Measurements from ENCODE around the gene TBC1D17. TPM values are rescaled to one million over a fixed set of nuclear protein-coding genes. Genes with fewer than 3 reads are reported as not detected.

Gene TBC1D17
- total and polyA plus RNA-seq, 7 experiments from 2014 or later, result 11.6 to 106 (median 50.7) TPM

- no peak overlapping the region for H3K27ac ChIP-seq (ENCODE audit: low read depth, low read length)
- H3K27me3 ChIP-seq (ENCODE audit: control insufficient read depth in 2 of 2, insufficient read depth in 2 of 2, low read length in 2 of 2), result no peaks in the 10 kb centered on the region
- Mint-ChIP-seq H3K4me1 (peaks cover 28 to 40% (median 31%) of the 10 kb centered on the region in 7 donors), H3K36me3 (peaks cover 0 to 38% (median 23%) of the 10 kb centered on the region in 5 donors), H3K4me3 (no peak overlapping the region), H3K27me3 (no peaks in the 10 kb centered on the region), H3K27ac (peak overlapping the region in 1 of 9 donors; percentile 82), H3K9me3 (no peaks in the 10 kb centered on the region)
- DNase-seq (no peak), ATAC-seq (peak; percentile 48)
- no peaks in the 10 kb centered on the region for H3K4me1 ChIP-seq (ENCODE audit: control insufficient read depth in 2 of 2, insufficient read depth in 2 of 2, low read length in 2 of 2)
- POLR2A ChIA-PET, result interaction anchor here (0.7 to 1.2 kb wide), 2 partner anchors 11 to 12 kb away, joined by 3 to 5 read pairs; partner anchors contain the start of genes ATF5 and NUP62
- intact Hi-C loops (cut with micrococcal nuclease), result no loop called here
- no peaks in the 10 kb centered on the region for H3K9me3 ChIP-seq (ENCODE audit: control insufficient read depth in 2 of 3, low read length in 3 of 3)
- peaks cover 0 to 66% (median 7%) of the 10 kb centered on the region in 3 experiments for H3K36me3 ChIP-seq (ENCODE audit: control insufficient read depth in 2 of 3, insufficient read depth in 3 of 3, low read length in 3 of 3)
- H3K4me3 ChIP-seq (ENCODE audit: low read length), result no peak overlapping the region
- CTCF ChIA-PET, result no interaction called here
Measured at GRCh38 chr19:49916839-49917733, 39.6 kb downstream of the TBC1D17 start.

DNA sequence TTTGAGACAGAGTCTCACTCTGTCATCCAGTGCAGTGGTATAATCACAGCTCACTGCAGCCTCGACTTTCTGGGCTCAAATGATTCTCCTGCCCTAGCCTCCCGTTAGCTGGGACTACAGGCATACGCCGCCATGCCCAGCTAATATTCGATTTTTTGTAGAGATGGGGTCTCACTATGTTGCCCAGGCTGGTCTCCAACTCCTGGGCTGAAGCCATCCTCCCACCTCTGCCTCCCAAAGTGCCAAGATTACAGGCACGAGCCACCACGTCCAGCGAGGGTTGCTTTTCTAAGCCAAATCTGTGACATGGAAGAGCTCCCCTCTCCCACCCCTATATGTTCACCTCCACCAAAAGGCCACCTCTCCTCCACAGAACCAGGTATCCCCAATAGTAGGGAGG is 40.6 kb downstream of the TBC1D17 start:
- Mint-ChIP-seq H3K36me3 (peaks cover 0 to 38% (median 23%) of the 10 kb centered on the region in 5 donors), H3K9me3 (no peaks in the 10 kb centered on the region), H3K27ac (peak overlapping the region in 3 of 9 donors; percentile 39 to 59 (median 46)), H3K4me1 (peaks cover 23 to 38% (median 27%) of the 10 kb centered on the region in 7 donors), H3K4me3 (no peak overlapping the region), H3K27me3 (no peaks in the 10 kb centered on the region)
- H3K4me1 ChIP-seq (ENCODE audit: control insufficient read depth in 2 of 2, insufficient read depth in 2 of 2, low read length in 2 of 2), result no peaks in the 10 kb centered on the region
- H3K9me3 ChIP-seq (ENCODE audit: control insufficient read depth in 2 of 3, low read length in 3 of 3), result no peaks in the 10 kb centered on the region
- H3K36me3 ChIP-seq (ENCODE audit: control insufficient read depth in 2 of 3, insufficient read depth in 3 of 3, low read length in 3 of 3), result peaks cover 0 to 69% (median 9%) of the 10 kb centered on the region in 3 experiments
- DNase-seq, result no peak
- CTCF ChIA-PET, result no interaction called here
- intact Hi-C loops (cut with micrococcal nuclease), result no loop called here
- POLR2A ChIA-PET, result no interaction called here
- no peak for ATAC-seq
- H3K27me3 ChIP-seq (ENCODE audit: control insufficient read depth in 2 of 2, insufficient read depth in 2 of 2, low read length in 2 of 2), result no peaks in the 10 kb centered on the region
- H3K27ac ChIP-seq (ENCODE audit: low read depth, low read length), result no peak overlapping the region
- no peak overlapping the region for H3K4me3 ChIP-seq (ENCODE audit: low read length)

DNA sequence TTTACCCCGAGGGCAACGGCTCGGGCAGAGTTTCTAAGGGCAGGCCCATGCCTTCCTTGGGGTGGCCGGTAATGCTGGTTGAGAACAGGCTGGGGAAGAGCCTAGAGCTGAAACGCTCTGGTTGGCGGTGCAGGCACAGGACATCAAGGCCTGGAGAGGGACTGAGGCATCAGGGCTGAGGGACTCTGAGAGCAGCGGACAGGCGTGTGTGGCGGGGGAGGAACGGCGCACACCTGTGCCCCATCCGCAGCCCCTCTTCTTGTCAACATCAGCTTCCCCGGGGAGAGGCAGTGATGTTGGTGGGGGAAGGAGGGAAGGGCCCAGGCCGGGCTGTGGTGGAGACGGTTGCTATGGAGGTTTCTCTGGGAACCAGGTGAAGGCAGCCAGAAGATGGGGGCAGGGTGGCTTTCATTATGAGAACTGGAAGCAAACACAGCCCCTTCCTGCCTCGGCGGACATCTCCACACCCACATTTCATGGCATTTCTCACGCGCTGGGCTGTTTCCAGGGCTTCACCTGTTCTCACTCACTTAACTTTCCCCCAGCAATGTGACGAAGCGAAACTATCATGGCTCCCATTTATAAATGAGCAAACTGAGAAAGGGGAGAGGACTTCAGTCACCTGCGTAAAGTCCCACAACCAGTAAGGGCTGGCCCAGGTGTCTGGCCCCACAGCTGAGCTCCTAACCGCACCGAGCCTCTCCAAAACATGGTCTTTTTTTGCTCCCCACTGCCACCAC is 43.3 kb downstream of the TBC1D17 start:
- CTCF ChIA-PET, result no interaction called here
- ATAC-seq (no peak), DNase-seq (no peak)
- H3K4me3 ChIP-seq (ENCODE audit: low read length), result no peak overlapping the region
- H3K4me3 Mint-ChIP-seq, result no peak overlapping the region
- H3K4me1 ChIP-seq (ENCODE audit: control insufficient read depth in 2 of 2, insufficient read depth in 2 of 2, low read length in 2 of 2), result no peaks in the 10 kb centered on the region
- H3K36me3 ChIP-seq (ENCODE audit: control insufficient read depth in 2 of 3, insufficient read depth in 3 of 3, low read length in 3 of 3), result peaks cover 0 to 63% (median 13%) of the 10 kb centered on the region in 3 experiments
- H3K27me3 ChIP-seq (ENCODE audit: control insufficient read depth in 2 of 2, insufficient read depth in 2 of 2, low read length in 2 of 2), result no peaks in the 10 kb centered on the region
- POLR2A ChIA-PET, result no interaction called here
- H3K9me3 ChIP-seq (ENCODE audit: control insufficient read depth in 2 of 3, low read length in 3 of 3), result no peaks in the 10 kb centered on the region
- H3K27ac Mint-ChIP-seq, result peak overlapping the region in 3 of 9 donors; percentile 27 to 71 (median 28)
- intact Hi-C loops (cut with micrococcal nuclease), result no loop called here
- peaks cover 0 to 27% (median 7%) of the 10 kb centered on the region in 5 donors for H3K36me3 Mint-ChIP-seq
- H3K27ac ChIP-seq (ENCODE audit: low read depth, low read length), result no peak overlapping the region
- peaks cover 16 to 50% (median 32%) of the 10 kb centered on the region in 7 donors for H3K4me1 Mint-ChIP-seq
- no peaks in the 10 kb centered on the region for H3K27me3 Mint-ChIP-seq
- H3K9me3 Mint-ChIP-seq, result peaks cover 0 to 1% (median 0%) of the 10 kb centered on the region in 11 donors

DNA sequence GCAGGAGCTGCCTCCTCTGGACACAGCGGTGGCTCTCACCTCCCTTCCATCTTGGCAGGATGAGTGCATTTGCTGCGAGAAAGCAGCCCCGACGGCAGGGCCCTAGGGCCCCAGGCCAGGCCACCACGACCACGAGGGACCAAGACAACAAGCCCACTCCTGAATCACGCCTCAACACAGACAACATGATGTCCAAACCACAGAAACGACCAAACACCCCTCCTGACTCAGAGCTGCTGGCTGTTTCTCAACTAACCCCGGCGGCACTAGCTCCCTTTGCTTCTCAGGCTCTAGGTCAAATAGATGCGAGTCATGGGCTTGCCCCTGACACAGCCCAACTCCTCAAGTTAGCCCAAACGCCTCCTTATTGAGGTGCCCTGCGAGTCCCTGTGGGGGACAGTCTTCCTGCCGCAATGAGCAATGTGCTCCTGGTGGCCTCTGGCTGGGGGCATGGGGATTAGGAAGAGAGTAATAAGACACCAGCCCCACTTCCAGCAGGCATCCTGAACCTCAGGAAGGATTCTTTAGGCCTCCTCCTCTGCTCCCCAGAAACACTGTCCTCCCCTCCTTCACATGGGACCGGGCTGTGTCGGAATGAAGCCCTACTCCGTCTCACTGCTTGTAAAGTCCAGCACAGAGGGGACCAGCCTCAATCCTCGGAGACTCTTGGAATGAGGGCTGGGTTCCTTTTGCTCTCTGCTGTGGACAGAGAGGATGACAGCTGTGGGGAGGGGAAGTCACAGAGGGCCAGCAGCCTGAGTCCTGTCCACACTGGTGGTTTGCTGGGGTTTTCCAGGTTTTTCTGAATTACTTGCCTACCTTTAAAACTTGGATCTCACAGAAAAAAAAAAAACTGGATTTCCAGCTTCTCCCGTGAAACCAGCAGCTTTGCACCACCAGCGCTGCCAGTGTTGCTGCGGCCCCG is 44.6 kb downstream of the TBC1D17 start:
- peak; percentile 29 for ATAC-seq
- CTCF ChIA-PET, result no interaction called here
- Histone ChIP-seq H3K9me3 (ENCODE audit: control insufficient read depth in 2 of 3, low read length in 3 of 3) (no peaks in the 10 kb centered on the region), H3K27ac (ENCODE audit: low read depth, low read length) (no peak overlapping the region), H3K36me3 (ENCODE audit: control insufficient read depth in 2 of 3, insufficient read depth in 3 of 3, low read length in 3 of 3) (peaks cover 0 to 63% (median 13%) of the 10 kb centered on the region in 3 experiments), H3K27me3 (ENCODE audit: control insufficient read depth in 2 of 2, insufficient read depth in 2 of 2, low read length in 2 of 2) (no peaks in the 10 kb centered on the region), H3K4me1 (ENCODE audit: control insufficient read depth in 2 of 2, insufficient read depth in 2 of 2, low read length in 2 of 2) (peaks cover 0 to 3% of the 10 kb centered on the region in 2 donors), H3K4me3 (ENCODE audit: low read length) (no peak overlapping the region)
- H3K9me3 Mint-ChIP-seq, result peaks cover 0 to 1% (median 0%) of the 10 kb centered on the region in 11 donors
- H3K27me3 Mint-ChIP-seq, result no peaks in the 10 kb centered on the region
- intact Hi-C loops (cut with micrococcal nuclease), result no loop called here
- peaks cover 18 to 53% (median 36%) of the 10 kb centered on the region in 7 donors for H3K4me1 Mint-ChIP-seq
- POLR2A ChIA-PET, result interaction anchor here (0.6 kb wide), 1 partner anchor 211 kb away, joined by 5 read pairs; no protein-coding TSS in a partner anchor
- peak overlapping the region in 1 of 9 donors; percentile 32 for H3K27ac Mint-ChIP-seq
- H3K36me3 Mint-ChIP-seq, result peaks cover 0 to 27% (median 3%) of the 10 kb centered on the region in 5 donors
- no peak for DNase-seq
- H3K4me3 Mint-ChIP-seq, result no peak overlapping the region

DNA sequence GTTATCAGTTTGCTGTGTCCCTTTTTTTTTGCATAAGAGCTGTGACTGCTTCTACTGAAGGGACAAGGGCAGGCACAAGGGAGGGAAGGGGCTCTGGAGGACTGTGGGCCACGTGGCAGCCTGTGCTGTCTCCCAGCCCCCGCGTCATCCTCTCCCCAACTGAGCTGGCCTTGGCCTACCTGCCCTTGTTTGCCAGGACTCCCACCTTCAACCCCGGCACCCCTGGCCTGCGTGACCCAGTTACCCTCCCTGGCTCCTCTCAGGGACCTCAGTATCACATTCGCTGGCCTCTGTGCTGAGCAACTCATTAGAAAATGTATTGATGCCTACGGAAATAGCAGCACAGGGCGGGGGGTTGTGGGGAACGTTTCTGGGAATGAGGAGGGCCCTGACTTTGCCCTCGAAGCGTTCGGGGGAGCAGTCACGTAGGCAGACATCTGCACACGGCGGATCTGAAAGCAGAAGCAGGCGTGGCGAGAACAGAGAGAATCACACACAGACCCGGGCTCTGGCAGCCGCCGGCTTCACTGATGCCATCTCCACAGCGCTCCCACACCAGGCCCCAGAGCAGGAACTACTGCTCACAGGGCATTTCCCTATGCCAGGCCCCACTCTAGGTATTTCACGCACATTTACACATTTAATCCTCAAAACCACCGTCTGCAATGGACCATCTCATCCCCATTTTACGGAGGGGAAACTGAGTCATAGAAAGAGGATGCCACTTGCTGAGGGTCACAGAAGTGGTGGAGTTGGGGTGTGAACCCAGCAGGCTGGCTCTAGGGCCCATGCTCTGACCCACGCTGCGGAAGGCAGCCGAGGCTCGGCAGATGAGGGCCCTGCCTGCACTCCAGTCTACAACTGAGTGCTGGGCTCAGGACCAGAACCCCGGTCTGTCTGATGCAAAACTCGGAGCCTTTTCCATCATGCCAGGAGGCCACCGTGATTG is 45.8 kb downstream of the TBC1D17 start:
- H3K27ac ChIP-seq (ENCODE audit: low read depth, low read length), result no peak overlapping the region
- H3K4me3 Mint-ChIP-seq, result peak overlapping the region in 1 of 10 donors; percentile 41
- peak; percentile 41 for ATAC-seq

More for the DNA sequence above, 45.8 kb downstream of the TBC1D17 start:
- peaks cover 0 to 30% (median 0%) of the 10 kb centered on the region in 5 donors for H3K36me3 Mint-ChIP-seq
- no peak for DNase-seq
- peaks cover 26 to 59% (median 43%) of the 10 kb centered on the region in 7 donors for H3K4me1 Mint-ChIP-seq
- no peaks in the 10 kb centered on the region for H3K9me3 ChIP-seq (ENCODE audit: control insufficient read depth in 2 of 3, low read length in 3 of 3)
- no peak overlapping the region for H3K27ac Mint-ChIP-seq
- ChIA-PET POLR2A (interaction anchor here (0.6 kb wide), 1 partner anchor 212 kb away, joined by 5 read pairs; no protein-coding TSS in a partner anchor), CTCF (no interaction called here)
- H3K4me1 ChIP-seq (ENCODE audit: control insufficient read depth in 2 of 2, insufficient read depth in 2 of 2, low read length in 2 of 2), result peaks cover 10 to 12% of the 10 kb centered on the region in 2 donors
- H3K27me3 Mint-ChIP-seq, result no peaks in the 10 kb centered on the region
- H3K9me3 Mint-ChIP-seq, result peaks cover 0 to 6% (median 0%) of the 10 kb centered on the region in 11 donors
- peaks cover 0 to 58% (median 10%) of the 10 kb centered on the region in 3 experiments for H3K36me3 ChIP-seq (ENCODE audit: control insufficient read depth in 2 of 3, insufficient read depth in 3 of 3, low read length in 3 of 3)
- no peaks in the 10 kb centered on the region for H3K27me3 ChIP-seq (ENCODE audit: control insufficient read depth in 2 of 2, insufficient read depth in 2 of 2, low read length in 2 of 2)
- H3K4me3 ChIP-seq (ENCODE audit: low read length), result no peak overlapping the region
- intact Hi-C loops (cut with micrococcal nuclease), result no loop called here
